ENCODE measurements around the gene PSMB10.

The PSMB10 gene

GRCh38 chr16:67935101-67935401 lies 1.6 kb downstream of the PSMB10 start:
- DNase-seq (ENCODE audit: low read depth) = no peak
- peak overlapping the region; percentile 88 for H3K4me3 ChIP-seq (ENCODE audit: control insufficient read depth, low read depth, low read length)
- no peak for TF ChIP-seq CTCF (conservative IDR thresholded peaks at IDR 0.05; ENCODE audit: control insufficient read depth, insufficient read depth, low read depth, low read length)

- peak overlapping the region; percentile 88 for H3K4me3 ChIP-seq (ENCODE audit: control insufficient read depth, low read depth, low read length)
- no peak for TF ChIP-seq CTCF (conservative IDR thresholded peaks at IDR 0.05; ENCODE audit: control insufficient read depth, insufficient read depth, low read depth, low read length)
- DNase-seq (ENCODE audit: low read depth) = no peak
Observed at GRCh38 chr16:67934306-67935100, 2.1 kb downstream of the PSMB10 start.

GRCh38 chr16:67933805-67934204 lies 2.8 kb downstream of the PSMB10 start:
- no peak overlapping the region for H3K4me3 ChIP-seq (ENCODE audit: control insufficient read depth, low read depth, low read length)
- no peak for DNase-seq (ENCODE audit: low read depth)
- TF ChIP-seq CTCF (conservative IDR thresholded peaks at IDR 0.05; ENCODE audit: control insufficient read depth, insufficient read depth, low read depth, low read length) = no peak

GRCh38 chr16:67932462-67932840 lies 4.2 kb downstream of the PSMB10 start:
- H3K4me3 ChIP-seq (ENCODE audit: control insufficient read depth, low read depth, low read length) = no peak overlapping the region
- DNase-seq (ENCODE audit: low read depth) = no peak
- no peak for TF ChIP-seq CTCF (conservative IDR thresholded peaks at IDR 0.05; ENCODE audit: control insufficient read depth, insufficient read depth, low read depth, low read length)

- no peak within 1 kb of the TSS for H3K4me3 ChIP-seq (ENCODE audit: control insufficient read depth, low read depth, low read length)
Observed at GRCh38 chr16:67931712-67932461, 4.8 kb downstream of the PSMB10 start, which contains the start of gene CTRL. TSS of gene CTRL (minus strand) at chr16:67931862. CDS start at chr16:67931852, 10 bp downstream.

GRCh38 chr16:67930678-67931211 lies 5.9 kb downstream of the PSMB10 start:
- no peak overlapping the region for H3K4me3 ChIP-seq (ENCODE audit: control insufficient read depth, low read depth, low read length)
- DNase-seq (ENCODE audit: low read depth) = no peak
- no peak for TF ChIP-seq CTCF (conservative IDR thresholded peaks at IDR 0.05; ENCODE audit: control insufficient read depth, insufficient read depth, low read depth, low read length)

More at GRCh38 chr16:67931712-67932461, 4.8 kb downstream of the PSMB10 start, which contains the start of gene CTRL:
- TF ChIP-seq CTCF (conservative IDR thresholded peaks at IDR 0.05; ENCODE audit: control insufficient read depth, insufficient read depth, low read depth, low read length) = peak; percentile 12
- DNase-seq (ENCODE audit: low read depth) = no peak
